GM10248 (cell line): ENCODE results near the gene MRLN.

ENCODE experiments used
- CTCF ChIA-PET: fragments of 300-600 bp; sonication (Branson Sonifier 250); formaldehyde crosslinking; extraction: SDS; loops from one replicate; lab custom pipeline; 2021; ENCODE audit warnings: antibody characterized with exemption; lab: Yijun Ruan, JAX
- POLR2A ChIA-PET: fragments of 350-650 bp; sonication (Branson Sonifier 250); formaldehyde crosslinking; extraction: SDS; loops from one replicate; lab custom pipeline; 2020; ENCODE audit warnings: antibody characterized with exemption; lab: Yijun Ruan, JAX
- DNase-seq: peaks from one replicate; pipeline ENCODE4 v3.0.0; 2012; ENCODE audit errors: extremely low spot score
- CTCF ChIP-seq: IDR thresholded peaks from 2 replicates; pipeline ENCODE4 v1.5.1; 2012; ENCODE audit warnings: mild to moderate bottlenecking, low read depth; ENCODE audit errors: extremely low read depth, missing control alignments, control extremely low read depth

Gene MRLN

GRCh38 chr10:59762505-59762904 lies 9.2 kb upstream of the MRLN start:
- no peak for DNase-seq
- POLR2A ChIA-PET = no interaction called here
- CTCF ChIA-PET = no interaction called here
- no peak for TF ChIP-seq CTCF

- no peak for TF ChIP-seq CTCF
- CTCF ChIA-PET = no interaction called here
- POLR2A ChIA-PET = no interaction called here
- no peak for DNase-seq
Observed at GRCh38 chr10:59757966-59758365, 4.7 kb upstream of the MRLN start.

- POLR2A ChIA-PET = no interaction called here
- TF ChIP-seq CTCF = no peak
- DNase-seq = no peak
- CTCF ChIA-PET = no interaction called here
Observed at GRCh38 chr10:59754951-59755350, 1.7 kb upstream of the MRLN start.

GRCh38 chr10:59752278-59752940 lies 846 bp downstream of the MRLN start:
- POLR2A ChIA-PET = no interaction called here
- CTCF ChIA-PET = no interaction called here
- TF ChIP-seq CTCF = no peak
- DNase-seq = no peak

- CTCF ChIA-PET = no interaction called here
- no peak for DNase-seq
- no peak for TF ChIP-seq CTCF
- POLR2A ChIA-PET = no interaction called here
Observed at GRCh38 chr10:59750155-59750945, 2.9 kb downstream of the MRLN start.

GRCh38 chr10:59748834-59749233 lies 4.4 kb downstream of the MRLN start:
- POLR2A ChIA-PET = no interaction called here
- CTCF ChIA-PET = interaction anchor here (1.5 kb wide), 1 partner anchor 123 kb away, joined by 4 read pairs; no protein-coding TSS in a partner anchor

More at GRCh38 chr10:59748834-59749233, 4.4 kb downstream of the MRLN start:
- TF ChIP-seq CTCF = no peak
- no peak for DNase-seq
